ENCODE results near the gene CLEC16A.

Gene CLEC16A

DNA sequence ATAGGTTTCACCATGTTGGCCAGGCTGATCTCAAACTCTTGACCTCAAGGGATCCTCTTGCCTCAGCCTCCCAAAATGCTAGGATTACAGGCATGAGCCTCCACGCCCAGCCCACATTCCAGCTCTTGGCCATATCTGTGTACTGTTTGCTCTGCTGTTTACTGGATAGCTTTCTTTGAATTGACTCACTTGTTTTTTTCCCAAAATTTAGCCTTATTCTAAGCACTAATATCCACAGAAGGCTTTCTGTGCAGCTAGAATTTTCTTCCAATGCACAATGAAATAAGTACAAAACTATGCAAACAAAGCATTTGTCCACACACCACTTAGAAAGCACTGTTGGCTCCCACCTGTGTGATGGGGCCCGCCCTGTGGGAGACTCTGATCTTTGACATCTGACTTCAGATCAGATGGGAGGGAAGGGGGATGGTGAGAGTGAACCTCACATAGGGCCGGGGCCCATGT, 72.2 kb downstream of the CLEC16A start:
- DNase-seq (ENCODE audit: low read depth in 3 of 3): no peak

DNA sequence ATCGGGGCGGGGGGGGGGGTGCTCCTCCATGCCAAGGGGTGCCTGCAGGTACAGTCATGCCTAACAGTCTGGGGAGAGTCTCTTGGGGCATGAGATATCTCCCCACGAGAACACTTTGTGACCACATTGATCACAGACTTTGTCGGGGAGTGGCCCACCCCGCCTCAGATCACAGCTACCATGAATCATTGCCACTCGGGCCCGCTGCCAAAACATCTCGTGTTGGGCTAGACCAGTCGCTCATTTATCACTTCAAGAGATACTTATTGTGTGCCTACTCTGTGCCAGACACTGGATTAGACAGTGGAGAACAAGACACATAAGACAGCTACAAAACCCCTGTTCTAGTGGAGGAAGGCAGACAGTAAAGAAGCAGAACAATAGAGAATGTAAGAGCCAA, 72.6 kb downstream of the CLEC16A start:
- DNase-seq (ENCODE audit: low read depth in 3 of 3): peak in 1 of 3 experiments; percentile 38

DNA sequence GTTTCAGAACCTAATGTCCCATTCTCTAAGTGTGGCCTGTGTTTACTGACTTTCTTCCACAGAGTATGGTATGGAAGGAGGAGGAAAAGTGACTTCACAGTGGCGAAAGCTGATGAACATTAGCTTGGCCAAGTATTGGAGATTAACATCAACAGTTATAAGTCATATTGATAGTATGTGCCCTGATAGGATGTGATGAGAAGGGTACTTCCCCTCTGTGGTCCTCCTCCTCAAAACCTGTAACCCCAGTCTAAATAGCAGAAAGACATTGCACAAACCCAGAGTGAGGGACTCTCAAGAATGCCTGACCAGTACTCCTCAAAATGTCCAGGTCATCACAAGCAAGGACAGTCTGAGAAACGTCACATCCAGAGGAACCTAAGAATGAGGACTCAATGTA, 73.1 kb downstream of the CLEC16A start:
- DNase-seq (ENCODE audit: low read depth in 3 of 3): no peak

- DNase-seq (ENCODE audit: low read depth in 3 of 3): no peak
Observed at GRCh38 chr16:11020388-11020787, 76.0 kb downstream of the CLEC16A start.

DNA sequence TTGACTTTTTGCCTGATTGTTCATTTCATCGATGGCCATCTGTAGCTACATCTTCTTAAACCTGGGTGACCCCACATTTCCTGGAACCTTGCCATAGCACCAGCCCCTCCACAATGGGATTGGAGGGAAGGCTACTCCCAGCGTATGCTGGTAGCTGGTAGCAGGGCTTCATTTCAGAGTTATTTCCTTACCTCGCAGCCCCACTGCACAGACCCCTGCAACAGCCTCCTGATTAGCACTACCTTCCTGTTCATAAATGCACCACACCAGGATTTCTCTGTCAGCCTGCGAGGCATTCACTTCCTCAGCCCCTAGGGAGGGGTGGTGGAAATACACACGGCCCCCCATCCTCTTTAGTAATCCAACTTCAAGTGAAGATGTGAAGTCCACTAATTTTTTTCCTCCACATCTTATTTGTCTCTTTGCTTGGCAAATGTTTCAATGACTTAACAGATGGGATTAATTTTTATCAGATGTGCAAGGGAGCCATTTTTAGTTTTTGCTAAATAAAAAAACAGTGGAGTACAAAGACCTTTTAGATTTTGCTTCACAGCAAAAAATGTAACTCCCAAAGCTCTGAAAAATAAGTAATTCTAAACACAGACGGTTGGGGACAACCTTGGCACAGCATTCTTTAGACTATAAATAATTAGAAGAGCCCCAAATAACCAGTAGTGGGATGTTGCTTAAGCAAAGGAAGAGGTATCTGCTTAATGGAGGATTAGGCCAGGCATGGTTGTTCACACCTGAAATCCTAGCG, 76.6 kb downstream of the CLEC16A start:
- DNase-seq (ENCODE audit: low read depth in 3 of 3): no peak

DNA sequence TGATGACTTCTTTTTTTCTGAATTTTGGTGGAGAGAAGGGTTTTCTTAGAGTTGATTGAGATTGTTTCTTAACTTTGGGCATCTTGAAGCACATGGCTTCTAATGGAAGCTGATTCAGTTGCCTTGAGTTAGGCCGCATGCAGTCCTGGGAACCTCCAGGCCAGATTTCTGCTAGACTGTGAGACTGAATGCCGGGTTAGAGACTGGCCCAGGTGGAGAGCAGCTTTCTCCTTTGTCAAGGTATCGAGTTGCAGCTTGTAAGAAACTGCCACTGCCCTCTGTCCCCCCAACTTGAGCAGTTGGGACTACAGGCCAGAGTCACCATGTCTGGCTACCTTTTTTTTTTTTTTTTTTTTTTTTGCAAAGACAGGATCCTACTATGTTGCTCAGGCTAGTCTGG, 77.6 kb downstream of the CLEC16A start:
- DNase-seq (ENCODE audit: low read depth in 3 of 3): no peak

DNA sequence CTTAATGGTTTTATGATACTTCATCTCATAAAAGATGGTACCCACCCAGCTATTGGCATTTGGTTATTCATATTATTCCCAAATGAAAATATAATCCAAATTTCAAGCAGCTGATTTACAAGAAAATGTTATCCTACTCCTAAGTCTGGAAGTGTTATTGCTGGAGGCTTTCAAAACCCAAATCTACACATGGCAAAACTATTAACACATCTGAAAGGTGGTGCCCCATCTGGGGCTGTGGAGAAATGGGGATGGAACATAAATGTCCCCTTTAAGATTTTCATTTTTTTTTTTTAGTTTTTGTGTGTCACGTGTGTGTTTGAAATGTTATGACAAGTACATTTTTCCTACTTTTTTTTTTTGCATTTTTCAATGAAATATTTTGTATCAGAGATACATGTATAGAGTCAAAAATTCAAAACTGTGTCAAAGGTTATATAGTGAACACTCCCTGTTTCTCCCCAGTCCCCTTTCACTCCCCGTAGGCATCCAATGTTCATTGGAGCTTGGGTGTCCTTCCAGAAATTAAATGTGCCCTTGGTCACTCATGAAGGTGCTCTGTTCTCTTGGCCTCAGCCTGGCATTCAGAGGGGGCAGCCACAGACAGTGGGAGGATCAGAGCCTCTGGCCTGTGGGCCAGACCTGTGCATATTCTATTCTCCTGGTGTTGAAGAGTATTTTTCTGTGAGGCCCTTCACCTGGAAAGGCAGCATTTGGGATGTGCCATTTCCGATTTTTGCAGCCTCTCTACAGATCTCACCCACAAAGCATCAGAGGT, 79.1 kb downstream of the CLEC16A start:
- no peak for DNase-seq (ENCODE audit: low read depth in 3 of 3)

DNA sequence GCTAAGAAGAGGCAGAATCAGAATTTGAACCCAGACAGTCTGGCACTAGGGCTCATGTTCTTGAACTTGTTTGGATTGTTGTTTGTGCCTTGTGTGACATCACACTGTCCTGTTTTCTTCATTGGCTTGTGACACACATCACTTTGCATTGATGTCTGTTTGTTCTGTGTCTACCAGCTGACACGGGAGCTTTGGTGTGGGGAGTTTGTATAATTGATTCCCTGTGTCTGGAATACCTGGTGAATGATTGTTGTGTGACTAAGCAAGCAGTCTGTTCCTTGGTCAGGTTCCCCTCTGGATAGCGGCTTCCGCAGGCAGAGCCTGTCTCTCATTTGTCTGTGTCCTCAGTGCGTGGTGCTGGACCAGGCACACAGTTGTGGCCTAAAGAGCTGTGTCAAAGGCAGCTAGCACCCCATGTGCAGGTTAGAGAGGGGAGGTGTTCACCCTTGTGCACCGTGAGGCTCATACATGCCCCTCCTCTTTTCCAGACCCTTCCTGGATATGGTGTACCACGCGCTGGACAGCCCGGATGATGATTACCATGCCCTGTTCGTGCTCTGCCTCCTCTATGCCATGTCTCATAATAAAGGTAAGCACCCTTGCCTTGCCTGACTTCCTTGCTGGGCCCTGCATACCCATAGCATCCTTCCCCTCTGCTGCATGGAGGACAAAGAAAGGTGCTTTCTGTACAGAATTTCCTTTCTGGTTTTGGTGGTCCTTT, 80.1 kb downstream of the CLEC16A start:
- DNase-seq (ENCODE audit: low read depth in 3 of 3): peak in 1 of 3 experiments; percentile 15

DNA sequence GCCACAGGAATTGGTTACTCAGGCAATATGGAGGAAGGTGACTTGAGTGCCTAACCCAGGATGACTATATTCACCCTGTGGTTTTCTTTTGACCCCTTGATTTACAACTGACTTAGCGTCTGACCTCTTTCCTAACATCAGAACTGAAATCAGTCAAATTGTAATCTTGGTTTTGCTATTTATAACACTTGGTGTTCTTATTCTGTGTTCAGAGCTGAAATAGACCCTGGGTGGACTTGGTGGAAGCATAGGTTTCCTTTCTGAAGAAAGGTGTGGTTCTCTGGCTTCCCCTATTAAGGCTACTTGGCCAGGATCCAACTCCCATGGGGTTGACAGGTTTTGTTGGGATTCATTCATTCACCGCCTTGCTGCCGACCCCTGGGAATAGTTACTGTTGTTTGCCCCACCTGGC, 80.8 kb downstream of the CLEC16A start:
- DNase-seq (ENCODE audit: low read depth in 3 of 3): no peak

DNA sequence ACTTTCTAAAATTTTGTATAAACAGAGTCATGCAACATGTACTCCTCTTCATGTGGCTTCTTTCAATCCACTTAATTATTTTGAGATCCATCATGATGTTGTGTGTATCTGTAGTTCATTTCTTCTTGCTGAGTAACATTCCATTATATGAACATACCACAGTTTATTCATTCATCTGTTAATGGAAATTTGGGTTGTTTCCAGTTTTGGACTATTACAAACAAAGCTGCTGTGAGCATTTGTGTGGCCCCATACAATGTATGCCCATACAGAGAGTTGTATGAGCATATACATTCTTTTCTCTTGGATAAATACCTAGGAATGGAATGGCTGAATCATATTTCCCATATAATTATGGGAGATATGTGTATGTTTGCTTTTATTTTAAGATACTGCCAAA, 85.6 kb downstream of the CLEC16A start:
- no peak for DNase-seq (ENCODE audit: low read depth in 3 of 3)

GRCh38 chr16:11030990-11031510, 86.7 kb downstream of the CLEC16A start:
- DNase-seq (ENCODE audit: low read depth in 3 of 3): no peak

DNA sequence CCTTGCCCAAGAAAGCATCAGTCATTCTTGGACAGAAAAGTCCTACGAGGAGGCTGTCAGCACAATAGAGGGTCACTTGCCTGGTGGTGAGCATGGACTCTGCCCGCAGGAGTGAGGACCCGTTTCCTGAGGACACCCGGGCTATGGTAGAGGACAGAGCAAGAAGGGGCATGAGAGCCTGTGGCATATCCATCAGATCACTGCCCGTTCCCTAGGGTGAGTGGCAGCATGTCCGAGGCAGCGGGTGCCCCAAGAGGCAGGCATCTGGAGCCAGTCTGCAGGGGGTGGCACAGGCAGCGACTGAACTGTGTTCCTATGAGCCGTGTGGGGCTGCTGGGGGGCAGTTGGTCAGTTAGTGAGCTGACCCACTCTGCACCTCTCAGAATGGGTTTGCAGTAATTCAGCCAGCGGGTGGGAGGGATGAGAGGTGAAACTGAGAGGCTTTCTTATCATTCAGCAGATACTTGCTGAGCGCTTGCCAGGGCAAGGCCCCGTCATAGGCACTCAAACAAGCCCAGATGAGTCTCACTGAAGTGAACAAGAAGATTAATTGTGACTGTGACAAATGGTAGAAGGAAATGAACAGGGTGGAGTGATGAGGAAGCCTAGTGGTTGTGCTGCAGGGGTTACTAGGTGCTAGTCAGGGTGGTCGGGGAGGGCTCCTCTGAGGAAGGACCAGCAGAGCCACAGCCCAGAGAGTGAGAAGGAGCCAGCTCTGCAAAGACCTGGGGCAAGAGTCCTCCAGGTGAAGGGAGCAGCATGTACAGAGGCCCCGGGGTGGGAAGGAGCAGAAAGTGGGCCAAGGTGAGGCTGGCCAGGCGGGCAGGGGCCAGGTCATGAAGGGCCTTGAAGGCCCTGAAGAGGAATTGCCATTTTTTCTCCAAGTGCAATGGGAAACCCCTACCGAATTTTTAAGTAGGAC, 87.9 kb downstream of the CLEC16A start:
- no peak for DNase-seq (ENCODE audit: low read depth in 3 of 3)

- no peak for DNase-seq (ENCODE audit: low read depth in 3 of 3)
Observed at GRCh38 chr16:11032922-11033291, 88.5 kb downstream of the CLEC16A start.

DNA sequence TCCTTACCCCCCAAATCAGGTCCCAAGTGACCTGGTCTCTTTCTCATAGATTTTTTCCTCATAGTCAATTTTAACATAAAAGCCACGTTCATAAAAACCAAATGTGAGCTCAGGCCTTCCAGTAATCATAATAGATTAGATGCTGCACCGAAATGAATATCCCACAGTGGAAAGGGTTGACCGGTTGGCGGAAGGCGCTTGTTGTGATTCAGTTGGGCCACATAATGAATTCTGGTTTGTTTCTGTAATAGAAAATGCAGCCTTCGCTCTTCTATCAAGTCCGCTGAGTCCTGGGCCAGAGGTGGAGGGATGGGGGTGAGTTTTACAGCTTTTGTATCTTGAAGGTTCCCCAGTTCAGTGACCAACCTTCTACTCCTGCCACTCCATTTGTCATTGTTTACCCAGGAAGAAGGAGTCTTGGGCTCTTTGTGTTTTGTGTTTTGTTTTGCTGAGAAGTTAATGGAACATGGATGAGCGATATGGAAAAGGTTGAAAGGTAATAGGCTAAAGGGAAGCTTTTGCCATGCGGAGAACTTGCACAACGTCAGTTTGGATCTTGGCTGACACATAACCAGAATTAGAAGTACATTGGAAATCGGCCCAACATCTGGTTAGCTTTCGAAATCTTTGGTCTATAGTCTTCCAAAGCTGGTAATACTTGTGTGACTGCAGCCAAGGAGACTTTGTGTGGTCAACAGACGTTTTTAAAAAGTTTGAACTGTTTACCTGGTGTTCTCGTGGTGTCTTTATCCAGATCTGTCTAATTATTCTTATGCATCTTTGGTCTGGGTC, 89.5 kb downstream of the CLEC16A start:
- no peak for DNase-seq (ENCODE audit: low read depth in 3 of 3)

DNA sequence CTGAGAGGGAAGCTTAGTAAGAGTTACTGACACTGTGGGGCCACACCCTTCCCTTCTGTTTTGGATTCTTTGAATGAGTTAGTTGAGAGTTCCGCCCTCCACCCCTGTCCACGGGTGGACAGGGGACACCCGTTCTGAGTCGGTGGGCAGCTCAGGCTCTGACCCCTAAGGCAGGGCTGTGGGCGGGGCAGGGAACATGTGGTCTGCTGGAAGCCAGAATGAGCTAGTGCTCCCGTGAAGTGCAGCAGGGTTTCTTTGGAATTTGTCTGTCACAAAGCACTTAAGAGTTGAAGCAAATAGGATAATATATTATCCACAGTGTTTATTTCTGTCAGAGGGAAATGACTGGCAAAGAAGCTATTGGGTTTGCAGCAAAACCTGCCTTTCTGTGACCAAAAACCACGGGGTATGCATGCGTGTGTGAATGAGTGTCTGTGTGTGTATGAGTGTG, 90.1 kb downstream of the CLEC16A start:
- DNase-seq (ENCODE audit: low read depth in 3 of 3): no peak

DNA sequence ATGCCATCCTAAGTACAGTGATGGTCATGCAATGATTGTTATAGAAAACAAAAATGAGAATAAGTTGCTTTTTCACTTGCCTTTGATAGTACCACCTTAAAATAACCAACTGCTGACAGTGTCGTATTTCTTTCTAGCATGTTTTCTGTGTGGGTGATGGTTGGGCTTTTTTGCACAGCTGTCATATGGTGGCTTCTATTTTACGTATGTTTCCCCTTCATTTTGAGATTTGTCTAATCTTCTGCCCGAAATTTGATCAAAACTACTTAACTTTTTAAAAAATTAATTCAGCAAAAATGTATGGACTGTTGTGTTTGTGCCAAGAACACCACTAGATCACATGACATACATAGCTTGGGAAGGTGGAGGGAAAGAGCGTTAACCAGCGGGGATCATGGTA, 90.7 kb downstream of the CLEC16A start:
- DNase-seq (ENCODE audit: low read depth in 3 of 3): no peak

GRCh38 chr16:11036040-11036439, 91.7 kb downstream of the CLEC16A start:
- no peak for DNase-seq (ENCODE audit: low read depth in 3 of 3)

DNA sequence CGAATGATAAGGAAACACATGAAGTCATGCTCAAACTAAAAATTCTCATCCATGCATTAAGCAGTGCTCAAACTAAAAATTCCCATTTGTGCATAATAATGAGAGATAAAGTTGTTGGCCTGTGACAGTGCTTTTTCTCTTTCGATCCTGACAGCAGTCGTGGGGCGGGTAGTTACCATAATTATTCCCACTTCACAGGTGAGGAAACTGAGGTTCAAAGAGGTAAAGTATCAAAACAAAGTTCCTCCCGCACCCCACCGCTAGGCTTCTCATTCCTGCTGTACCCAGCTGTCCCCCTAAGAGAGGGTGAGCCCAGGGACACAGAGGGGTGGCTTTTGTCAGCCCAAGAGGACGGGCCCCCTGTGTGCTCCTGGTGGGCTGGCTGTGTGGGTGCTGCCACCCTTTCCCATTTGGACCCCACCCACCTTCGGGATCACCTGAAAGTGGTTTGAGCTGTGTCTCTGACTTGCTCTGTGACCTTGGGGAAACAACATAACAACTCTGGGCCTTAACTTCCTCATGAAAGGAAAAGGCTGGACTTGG, 92.6 kb downstream of the CLEC16A start:
- DNase-seq (ENCODE audit: low read depth in 3 of 3): no peak

GRCh38 chr16:11038305-11038704, 93.9 kb downstream of the CLEC16A start:
- no peak for DNase-seq (ENCODE audit: low read depth in 3 of 3)

- no peak for DNase-seq (ENCODE audit: low read depth in 3 of 3)
Observed at GRCh38 chr16:11038777-11039176, 94.4 kb downstream of the CLEC16A start.
